Stomach smooth muscle (tissue), 2 donors: ENCODE results near the gene SEMA4D.

Source experiments
- H3K27ac ChIP-seq: one replicate; pipeline ENCODE4 v1.7.0; 2013; ENCODE audit warnings: mild to moderate bottlenecking, low read length, inconsistent platforms
- H3K27me3 ChIP-seq, 2 donors: one replicate each; pipeline ENCODE4 v1.7.0; 2013; ENCODE audit warnings: low read length in 2 of 2; ENCODE audit not compliant: insufficient read depth in 2 of 2, control insufficient read depth in 1 of 2
- H3K36me3 ChIP-seq, 2 donors: one replicate each; pipeline ENCODE4 v1.7.0; 2013; ENCODE audit warnings: low read length in 2 of 2; ENCODE audit not compliant: control insufficient read depth in 2 of 2, insufficient read depth in 2 of 2
- H3K4me1 ChIP-seq: one replicate; pipeline ENCODE4 v1.7.0; 2013; ENCODE audit warnings: low read length; ENCODE audit not compliant: control insufficient read depth, insufficient read depth
- H3K4me3 ChIP-seq, 2 donors: one replicate each; pipeline ENCODE4 v1.7.0; 2013; ENCODE audit warnings: low read length in 2 of 2
- H3K9ac ChIP-seq, 2 donors: one replicate each; pipeline ENCODE4 v1.7.0; 2013; ENCODE audit warnings: low read length in 2 of 2, mild to moderate bottlenecking in 1 of 2
- H3K9me3 ChIP-seq, 2 donors: one replicate each; pipeline ENCODE4 v1.7.0; 2013; ENCODE audit warnings: low read length in 2 of 2; ENCODE audit not compliant: control insufficient read depth in 2 of 2
- donor health status: healthy.
- donor health status: Pancreatic carcinoma.

Gene SEMA4D

DNA sequence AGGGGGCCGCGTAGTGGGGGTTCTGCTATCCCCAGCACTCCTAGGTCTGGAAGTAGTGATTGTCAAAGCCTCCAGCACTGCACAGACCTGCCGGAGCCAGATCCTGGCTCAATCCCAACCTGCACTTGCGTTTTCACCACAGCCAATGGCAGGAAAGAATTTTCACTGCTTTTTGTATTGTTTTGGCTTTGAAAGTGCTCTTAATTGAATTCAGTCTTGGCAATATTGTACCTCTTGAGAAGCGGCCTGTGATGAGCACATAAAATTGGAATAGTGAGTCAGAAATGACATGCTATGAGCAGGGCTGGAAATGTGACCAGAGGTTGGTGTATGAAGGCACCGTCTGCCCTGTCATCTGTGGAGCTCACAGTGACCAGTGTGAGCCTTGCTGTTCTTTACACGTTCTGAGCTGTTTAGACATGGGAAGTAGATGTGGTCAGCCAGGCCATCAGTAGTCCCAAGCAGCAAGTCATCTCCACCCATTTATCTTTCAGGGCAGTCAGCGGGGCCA, 138.1 kb downstream of the SEMA4D start:
- Histone ChIP-seq H3K9me3 (no peaks in the 10 kb centered on the region), H3K27ac (peak overlapping the region; percentile 37), H3K36me3 (peaks cover 48 to 66% of the 10 kb centered on the region in 2 donors), H3K9ac (no peak overlapping the region), H3K4me3 (no peak overlapping the region), H3K27me3 (no peaks in the 10 kb centered on the region), H3K4me1 (peaks cover 2% of the 10 kb centered on the region)

DNA sequence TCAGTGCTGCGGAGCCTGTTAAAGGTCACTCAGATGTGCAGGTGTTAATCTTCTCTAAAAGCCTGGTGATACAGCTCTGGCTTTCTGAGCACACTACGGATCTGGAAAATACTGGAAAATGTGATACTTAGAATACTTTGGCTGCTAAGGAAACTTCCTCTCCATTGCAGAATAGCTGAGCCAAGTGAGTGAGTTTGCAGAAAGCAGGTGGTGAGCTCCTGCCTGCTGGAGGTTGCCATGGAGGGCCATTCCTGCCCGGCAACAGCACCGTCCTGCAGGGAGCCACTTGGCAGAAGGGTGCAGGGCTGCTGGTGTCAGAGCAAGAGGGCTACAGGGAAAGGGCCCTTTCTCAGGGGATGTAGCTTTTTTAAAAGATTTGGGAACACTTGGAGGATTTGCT, 138.9 kb downstream of the SEMA4D start:
- peaks cover 56 to 74% of the 10 kb centered on the region in 2 donors for H3K36me3 ChIP-seq
- H3K9ac ChIP-seq = no peak overlapping the region

DNA sequence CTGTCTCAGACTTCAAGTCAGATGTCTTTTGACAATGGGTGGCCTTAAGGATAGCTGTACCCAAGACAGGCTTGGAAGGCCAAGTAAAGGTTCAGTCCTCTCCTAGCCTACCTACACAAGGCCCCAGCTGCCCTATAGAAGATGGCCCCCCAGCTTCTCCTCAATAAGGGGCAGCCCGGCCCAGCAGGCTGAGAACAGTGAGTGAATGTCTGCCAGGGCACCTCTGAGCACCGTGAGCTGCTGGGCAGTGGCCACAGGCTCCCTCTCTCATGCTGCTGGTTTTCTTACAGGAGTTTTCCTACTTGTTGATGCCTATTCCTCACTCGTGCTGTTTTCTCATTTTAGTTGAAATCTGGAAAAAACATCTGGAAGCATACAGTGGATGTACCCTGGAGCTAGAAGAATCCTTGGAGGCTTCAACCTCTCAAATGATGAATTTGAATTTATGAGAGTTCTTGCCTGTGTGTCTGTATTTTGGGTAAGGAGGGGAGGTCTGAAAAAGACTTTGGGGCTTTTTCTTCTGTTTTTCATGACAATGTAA, 139.5 kb downstream of the SEMA4D start:
- H3K4me1 ChIP-seq = peaks cover 2% of the 10 kb centered on the region
- no peak overlapping the region for H3K4me3 ChIP-seq
- no peaks in the 10 kb centered on the region for H3K9me3 ChIP-seq
- H3K36me3 ChIP-seq = peaks cover 58 to 76% of the 10 kb centered on the region in 2 donors
- H3K27ac ChIP-seq = no peak overlapping the region
- no peaks in the 10 kb centered on the region for H3K27me3 ChIP-seq
- H3K9ac ChIP-seq = no peak overlapping the region

More for the DNA sequence above, 138.9 kb downstream of the SEMA4D start:
- H3K4me1 ChIP-seq = peaks cover 2% of the 10 kb centered on the region
- no peaks in the 10 kb centered on the region for H3K9me3 ChIP-seq
- no peaks in the 10 kb centered on the region for H3K27me3 ChIP-seq
- H3K4me3 ChIP-seq = no peak overlapping the region
- no peak overlapping the region for H3K27ac ChIP-seq

DNA sequence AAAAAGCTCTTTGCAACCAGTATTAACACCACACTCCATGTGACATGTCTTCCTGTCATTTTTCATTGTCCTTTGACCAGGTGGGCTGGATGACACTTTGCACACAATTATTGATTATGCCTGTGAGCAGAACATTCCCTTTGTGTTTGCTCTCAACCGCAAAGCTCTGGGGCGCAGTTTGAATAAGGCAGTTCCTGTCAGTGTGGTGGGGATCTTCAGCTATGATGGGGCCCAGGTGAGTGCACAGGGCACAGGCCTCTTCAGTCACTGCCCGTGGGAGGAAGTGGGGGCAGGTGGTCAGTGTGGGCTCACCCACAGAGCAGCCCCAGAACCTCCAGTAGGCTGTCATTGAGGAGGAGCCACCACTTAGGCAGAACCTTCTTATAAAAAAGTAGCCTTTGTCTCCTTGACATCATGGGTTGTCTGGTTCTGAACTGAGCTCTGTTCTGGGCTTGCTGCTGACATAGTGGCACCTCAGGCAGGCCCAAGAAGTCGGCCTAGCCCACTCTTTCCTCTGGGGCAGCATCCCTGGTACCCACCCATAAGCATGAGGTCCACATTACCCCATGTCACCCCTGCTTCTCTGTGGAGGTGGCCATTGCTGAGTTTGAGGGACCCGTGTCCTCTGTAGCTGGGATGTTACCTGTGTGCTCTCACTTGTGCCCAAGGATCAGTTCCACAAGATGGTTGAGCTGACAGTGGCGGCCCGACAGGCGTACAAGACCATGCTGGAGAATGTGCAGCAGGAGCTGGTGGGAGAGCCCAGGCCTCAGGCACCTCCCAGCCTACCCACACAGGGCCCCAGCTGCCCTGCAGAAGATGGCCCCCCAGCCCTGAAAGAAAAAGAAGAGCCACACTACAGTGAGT, 140.3 kb downstream of the SEMA4D start:
- H3K9me3 ChIP-seq = no peaks in the 10 kb centered on the region
- H3K9ac ChIP-seq = no peak overlapping the region
- no peaks in the 10 kb centered on the region for H3K27me3 ChIP-seq
- H3K4me1 ChIP-seq = peaks cover 2% of the 10 kb centered on the region
- no peak overlapping the region for H3K4me3 ChIP-seq
- no peak overlapping the region for H3K27ac ChIP-seq
- peaks cover 63 to 81% of the 10 kb centered on the region in 2 donors for H3K36me3 ChIP-seq

DNA sequence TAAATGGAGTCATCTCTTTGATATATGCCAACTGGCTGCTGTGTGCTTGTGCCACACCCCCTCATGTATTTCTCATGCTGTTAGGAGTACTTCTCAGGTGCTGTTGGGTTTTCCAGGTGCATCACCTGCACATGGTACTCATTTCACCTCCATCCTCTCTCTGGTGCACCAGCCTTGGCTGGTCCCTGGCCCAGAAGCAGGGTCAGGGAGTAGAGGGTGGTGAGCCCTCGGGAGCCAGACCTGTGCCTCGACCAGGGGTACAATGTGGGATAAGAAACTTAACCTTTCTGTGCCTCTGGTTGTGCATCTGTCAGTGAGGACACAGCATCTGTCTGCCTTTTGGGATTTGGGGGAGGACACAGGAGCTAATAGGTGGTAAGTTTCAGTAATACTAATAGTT, 141.1 kb downstream of the SEMA4D start:
- H3K9ac ChIP-seq = no peak overlapping the region
- H3K27ac ChIP-seq = no peak overlapping the region
- no peaks in the 10 kb centered on the region for H3K27me3 ChIP-seq
- H3K4me1 ChIP-seq = peaks cover 2% of the 10 kb centered on the region
- no peaks in the 10 kb centered on the region for H3K9me3 ChIP-seq
- H3K4me3 ChIP-seq = no peak overlapping the region
- H3K36me3 ChIP-seq = peaks cover 68 to 80% of the 10 kb centered on the region in 2 donors

DNA sequence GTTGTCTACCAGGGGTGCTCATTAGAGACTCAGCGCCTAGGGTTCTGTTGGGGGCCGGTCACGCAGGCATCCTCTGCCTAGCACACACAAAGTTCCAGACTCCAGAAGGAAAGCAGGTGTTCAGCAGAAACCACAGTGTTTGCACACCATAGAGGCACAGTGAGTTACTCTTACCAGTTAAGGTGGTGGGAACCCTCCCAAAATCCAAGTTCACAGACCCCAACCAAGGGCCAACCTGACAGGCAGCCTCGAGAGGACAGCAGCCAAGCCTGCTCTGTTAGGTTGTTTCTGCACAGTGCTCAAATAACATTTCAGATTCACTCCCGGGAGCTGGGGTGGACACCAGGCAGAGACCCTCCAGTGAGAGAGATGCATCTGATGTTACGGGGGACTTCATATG, 143.4 kb downstream of the SEMA4D start:
- H3K4me3 ChIP-seq = no peak overlapping the region
- H3K36me3 ChIP-seq = peaks cover 71 to 84% of the 10 kb centered on the region in 2 donors
- H3K27me3 ChIP-seq = no peaks in the 10 kb centered on the region

DNA sequence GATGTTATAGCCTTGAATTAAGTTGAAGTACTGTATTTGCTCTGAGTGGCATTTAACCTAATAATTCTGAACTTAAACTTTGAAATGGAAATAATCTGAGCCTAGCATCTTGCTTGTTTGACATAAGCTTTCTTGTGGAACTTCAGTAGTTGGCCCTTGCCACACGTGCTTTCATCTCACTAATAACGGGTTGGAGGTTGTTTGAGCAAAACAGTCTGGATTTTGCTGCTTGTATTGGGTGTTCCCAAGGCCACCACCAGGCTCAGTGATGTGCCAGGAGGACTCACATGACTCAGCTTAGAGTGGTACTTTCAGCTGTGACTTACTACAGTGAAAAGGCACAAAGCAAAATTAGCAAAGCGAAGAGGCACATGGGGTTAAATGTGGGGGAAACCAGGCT, 143.9 kb downstream of the SEMA4D start:
- no peaks in the 10 kb centered on the region for H3K9me3 ChIP-seq
- peaks cover under 1% of the 10 kb centered on the region for H3K4me1 ChIP-seq
- no peak overlapping the region for H3K9ac ChIP-seq
- H3K27ac ChIP-seq = no peak overlapping the region
- H3K36me3 ChIP-seq = peaks cover 73 to 84% of the 10 kb centered on the region in 2 donors
- H3K4me3 ChIP-seq = no peak overlapping the region
- no peaks in the 10 kb centered on the region for H3K27me3 ChIP-seq

More for the DNA sequence above, 143.4 kb downstream of the SEMA4D start:
- peaks cover 2% of the 10 kb centered on the region for H3K4me1 ChIP-seq
- no peaks in the 10 kb centered on the region for H3K9me3 ChIP-seq
- H3K27ac ChIP-seq = no peak overlapping the region
- no peak overlapping the region for H3K9ac ChIP-seq

DNA sequence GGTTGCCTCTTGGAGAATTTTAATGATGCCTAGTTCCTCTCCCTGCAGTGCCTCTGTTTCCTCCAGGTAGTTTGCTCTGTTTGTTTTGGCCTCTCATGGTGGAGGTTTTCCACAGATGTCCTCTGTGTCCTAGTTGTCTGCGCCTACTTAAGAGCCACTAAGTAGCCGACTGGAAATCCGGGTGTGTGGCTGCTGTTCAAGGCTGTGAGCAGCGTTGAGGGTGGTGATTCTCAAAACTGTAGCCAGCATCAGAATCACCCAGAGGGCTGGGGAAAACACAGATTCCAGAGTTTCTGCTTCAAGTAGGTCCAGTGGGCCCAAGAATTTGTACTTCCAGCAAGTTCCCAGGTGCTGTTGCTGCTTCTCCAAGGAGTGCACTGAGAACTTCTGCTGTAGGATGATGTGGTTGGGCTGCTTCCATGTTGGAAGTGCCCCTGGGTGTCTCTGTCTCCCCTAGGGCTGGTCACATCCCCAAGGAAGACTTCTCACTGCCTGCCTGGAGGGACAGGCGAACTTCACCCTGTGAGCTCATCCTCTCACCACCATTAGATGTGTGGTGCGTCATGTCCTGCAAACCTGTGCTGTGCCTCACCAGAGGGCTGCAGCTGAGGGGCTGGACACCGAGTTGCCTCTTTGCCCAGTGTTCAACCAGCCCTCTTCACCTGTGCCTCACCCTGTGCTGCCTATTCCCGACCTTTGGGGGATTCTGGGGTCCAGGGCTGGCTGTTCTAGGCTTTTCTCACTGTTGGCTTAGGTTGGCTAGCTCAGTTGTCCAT, 144.9 kb downstream of the SEMA4D start:
- Histone ChIP-seq H3K27me3 (no peaks in the 10 kb centered on the region), H3K4me3 (no peak overlapping the region), H3K27ac (no peak overlapping the region), H3K9me3 (no peaks in the 10 kb centered on the region), H3K36me3 (peaks cover 73 to 84% of the 10 kb centered on the region in 2 donors), H3K9ac (no peak overlapping the region), H3K4me1 (no peaks in the 10 kb centered on the region)

DNA sequence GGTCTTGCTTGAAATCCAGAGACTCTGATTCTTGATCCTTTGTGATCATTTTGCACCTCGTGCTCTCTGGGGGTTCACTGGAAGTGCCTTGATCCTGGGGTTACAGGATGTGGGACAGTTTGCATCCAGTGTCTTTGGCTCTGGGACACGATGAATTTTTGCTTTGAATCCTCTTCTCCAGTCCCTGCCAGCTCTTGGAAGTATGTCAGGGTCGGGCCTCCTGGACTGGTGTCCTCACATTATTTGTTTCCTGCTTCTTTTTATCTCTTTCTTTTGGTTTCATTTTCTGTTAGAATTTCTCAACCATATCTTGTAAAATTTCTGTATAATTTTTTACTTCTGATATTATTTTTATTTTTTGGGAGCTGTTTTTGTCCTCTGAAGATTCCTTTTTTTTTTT, 145.5 kb downstream of the SEMA4D start:
- H3K4me3 ChIP-seq = no peak overlapping the region
- no peaks in the 10 kb centered on the region for H3K27me3 ChIP-seq
- no peak overlapping the region for H3K27ac ChIP-seq
- no peaks in the 10 kb centered on the region for H3K4me1 ChIP-seq
- no peaks in the 10 kb centered on the region for H3K9me3 ChIP-seq
- H3K9ac ChIP-seq = no peak overlapping the region
- peaks cover 70 to 83% of the 10 kb centered on the region in 2 donors for H3K36me3 ChIP-seq

DNA sequence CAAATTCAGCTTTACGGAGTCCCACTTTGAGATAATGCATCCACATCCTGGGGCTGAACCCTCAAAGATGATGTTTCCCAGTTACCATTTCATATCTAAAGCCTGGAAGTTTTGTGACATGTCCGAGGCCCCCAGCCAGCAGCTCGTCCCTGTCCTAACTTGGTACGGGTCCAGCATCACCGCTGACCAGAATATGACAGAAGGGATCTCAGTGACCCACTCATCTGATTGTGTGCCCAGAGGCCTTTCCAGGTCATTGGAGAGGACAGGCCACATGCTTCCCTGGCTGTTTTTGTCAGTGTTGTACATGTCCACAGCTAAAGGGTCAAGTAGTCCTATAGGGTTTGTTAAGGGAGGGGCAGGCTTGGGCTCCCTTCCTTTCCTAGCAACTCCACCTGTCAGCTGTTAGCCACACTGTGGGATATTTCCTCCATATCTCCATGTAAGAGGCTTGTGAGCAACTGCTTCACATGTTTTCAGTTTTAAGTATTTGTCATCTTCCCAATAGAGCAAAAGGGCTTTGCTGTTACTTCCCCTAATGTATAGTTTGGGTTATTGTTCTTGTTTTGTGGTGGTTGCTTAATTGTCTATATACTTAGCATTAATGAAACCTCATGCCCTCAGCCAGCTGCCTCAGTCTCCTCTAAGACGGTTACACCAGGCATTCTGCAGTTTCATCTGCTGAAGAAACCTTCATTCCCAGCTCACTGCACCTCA, 146.2 kb downstream of the SEMA4D start:
- no peaks in the 10 kb centered on the region for H3K27me3 ChIP-seq
- no peak overlapping the region for H3K27ac ChIP-seq
- H3K4me3 ChIP-seq = no peak overlapping the region
- no peaks in the 10 kb centered on the region for H3K4me1 ChIP-seq
- no peaks in the 10 kb centered on the region for H3K9me3 ChIP-seq
- peaks cover 72 to 79% of the 10 kb centered on the region in 2 donors for H3K36me3 ChIP-seq
- H3K9ac ChIP-seq = no peak overlapping the region
